Activated B cell treated with CpG ODN at 0.5 μM for 24 hours (primary cell): ENCODE data around the gene YPEL4. TPM values are rescaled to one million over a fixed set of nuclear protein-coding genes. Genes with fewer than 3 reads are reported as not detected.
A peak's percentile ranks its signal among the peaks of the same experiment; 100 is the strongest.

Source experiments
- ATAC-seq: fragments of 200-7000 bp; cut with Tn5 transposase; one replicate; pipeline ENCODE4 v1.10.0; 2021; ENCODE audit warnings: low read depth, mild to moderate bottlenecking, moderate library complexity
- CTCF ChIA-PET: fragments of 350-600 bp; sonication (Branson Sonifier 250); formaldehyde crosslinking; loops from one replicate; lab custom pipeline; 2021; ENCODE audit warnings: antibody characterized with exemption; lab: Charles Lee
- POLR2A ChIA-PET: fragments of 350-600 bp; sonication (Branson Sonifier 250); formaldehyde crosslinking; loops from one replicate; lab custom pipeline; 2021; ENCODE audit warnings: antibody characterized with exemption; lab: Charles Lee
- DNase-seq: peaks from one replicate; pipeline ENCODE4 v3.0.0; 2022
- H3K27ac Mint-ChIP-seq: one replicate; pipeline ENCODE4 v1.8.0; 2020; ENCODE audit warnings: mixed read lengths
- H3K27me3 Mint-ChIP-seq: one replicate; pipeline ENCODE4 v1.8.0; 2021; ENCODE audit warnings: mixed read lengths
- H3K36me3 Mint-ChIP-seq: one replicate; pipeline ENCODE4 v1.8.0; 2021; ENCODE audit warnings: low read depth, mixed read lengths
- H3K4me1 Mint-ChIP-seq: one replicate; pipeline ENCODE4 v1.8.0; 2021; ENCODE audit warnings: mixed read lengths
- H3K4me3 Mint-ChIP-seq: one replicate; pipeline ENCODE4 v1.8.0; 2020; ENCODE audit warnings: mild to moderate bottlenecking, mixed read lengths
- H3K9me3 Mint-ChIP-seq: one replicate; pipeline ENCODE4 v1.8.0; 2020; ENCODE audit warnings: mixed read lengths
- intact Hi-C: fragments of 100-400 bp; cut with micrococcal nuclease; formaldehyde crosslinking; loops from one replicate; pipeline ENCODE4 v1.15.1; 2024
- total RNA-seq: library from RNA; stranded (reverse); gene quantifications from 2 replicates; pipeline ENCODE4 v1.2.3, GENCODE V29; 2022
- TF ChIP-seq, protein P1 (sequence below): fragments of 200-600 bp; IDR thresholded peaks from one replicate; pipeline ENCODE4 v1.8.0; 2022; ENCODE audit warnings: antibody characterized with exemption, mild to moderate bottlenecking

Gene YPEL4
- total RNA-seq, 1 donor from 2014 or later: not detected

DNA sequence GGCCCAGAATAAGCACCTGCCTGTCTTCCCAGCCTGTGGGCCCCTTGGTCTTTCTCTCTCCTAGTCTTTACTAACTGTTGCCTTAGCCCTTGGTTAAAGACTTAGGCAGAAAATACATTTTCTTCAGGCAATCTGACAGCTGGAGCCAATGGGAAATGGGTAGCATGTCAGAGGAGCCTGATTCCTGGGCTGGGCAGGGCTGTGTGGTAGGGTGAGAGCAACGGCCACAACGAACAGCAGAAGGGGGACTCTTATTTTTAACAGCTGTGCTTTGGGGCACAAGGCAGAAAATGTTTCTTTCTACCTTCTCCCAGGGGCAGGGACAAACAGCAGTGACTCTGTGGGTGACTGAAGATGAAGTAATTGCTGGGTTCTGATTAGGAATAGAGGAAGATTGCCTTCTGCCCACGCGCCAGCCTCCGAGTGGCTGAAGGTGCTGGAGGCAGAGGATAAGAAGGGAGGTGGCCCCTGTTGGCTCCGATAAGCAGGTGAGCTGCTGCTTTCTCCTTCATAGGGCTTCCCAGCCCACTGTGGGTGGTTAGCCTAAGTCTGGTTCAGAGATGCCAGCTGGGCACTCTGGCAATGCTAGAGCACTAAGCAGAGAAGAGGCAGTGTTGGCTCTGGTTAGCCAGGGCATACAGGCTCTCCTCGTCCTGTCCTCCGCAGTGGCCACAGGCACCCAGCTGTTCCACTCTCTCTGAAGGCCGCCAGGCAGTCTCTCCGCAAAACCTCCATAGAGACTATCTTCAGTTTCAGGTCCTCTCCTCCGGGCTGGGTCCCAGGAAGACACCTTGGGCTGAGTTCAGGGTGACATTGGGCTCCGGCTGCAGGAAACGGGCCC, 1.5 kb downstream of the YPEL4 start:
- Mint-ChIP-seq H3K4me3 (peak overlapping the region; percentile 8), H3K36me3 (no peaks in the 10 kb centered on the region), H3K4me1 (peaks cover 37% of the 10 kb centered on the region), H3K27me3 (peaks cover 68% of the 10 kb centered on the region), H3K9me3 (no peaks in the 10 kb centered on the region), H3K27ac (no peak overlapping the region)
- ChIA-PET CTCF (interaction anchor here (1.0 to 1.4 kb wide), 4 partner anchors 9 to 303 kb away, joined by 3 to 4 read pairs (median 4); no protein-coding TSS in a partner anchor), POLR2A (interaction anchor here (0.5 kb wide), 1 partner anchor 124 kb away, joined by 3 read pairs; no protein-coding TSS in a partner anchor)
- ATAC-seq: no peak
- no peak for DNase-seq
- TF ChIP-seq, protein P1, sequence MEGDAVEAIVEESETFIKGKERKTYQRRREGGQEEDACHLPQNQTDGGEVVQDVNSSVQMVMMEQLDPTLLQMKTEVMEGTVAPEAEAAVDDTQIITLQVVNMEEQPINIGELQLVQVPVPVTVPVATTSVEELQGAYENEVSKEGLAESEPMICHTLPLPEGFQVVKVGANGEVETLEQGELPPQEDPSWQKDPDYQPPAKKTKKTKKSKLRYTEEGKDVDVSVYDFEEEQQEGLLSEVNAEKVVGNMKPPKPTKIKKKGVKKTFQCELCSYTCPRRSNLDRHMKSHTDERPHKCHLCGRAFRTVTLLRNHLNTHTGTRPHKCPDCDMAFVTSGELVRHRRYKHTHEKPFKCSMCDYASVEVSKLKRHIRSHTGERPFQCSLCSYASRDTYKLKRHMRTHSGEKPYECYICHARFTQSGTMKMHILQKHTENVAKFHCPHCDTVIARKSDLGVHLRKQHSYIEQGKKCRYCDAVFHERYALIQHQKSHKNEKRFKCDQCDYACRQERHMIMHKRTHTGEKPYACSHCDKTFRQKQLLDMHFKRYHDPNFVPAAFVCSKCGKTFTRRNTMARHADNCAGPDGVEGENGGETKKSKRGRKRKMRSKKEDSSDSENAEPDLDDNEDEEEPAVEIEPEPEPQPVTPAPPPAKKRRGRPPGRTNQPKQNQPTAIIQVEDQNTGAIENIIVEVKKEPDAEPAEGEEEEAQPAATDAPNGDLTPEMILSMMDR: no peak
- intact Hi-C loops: no loop called here

DNA sequence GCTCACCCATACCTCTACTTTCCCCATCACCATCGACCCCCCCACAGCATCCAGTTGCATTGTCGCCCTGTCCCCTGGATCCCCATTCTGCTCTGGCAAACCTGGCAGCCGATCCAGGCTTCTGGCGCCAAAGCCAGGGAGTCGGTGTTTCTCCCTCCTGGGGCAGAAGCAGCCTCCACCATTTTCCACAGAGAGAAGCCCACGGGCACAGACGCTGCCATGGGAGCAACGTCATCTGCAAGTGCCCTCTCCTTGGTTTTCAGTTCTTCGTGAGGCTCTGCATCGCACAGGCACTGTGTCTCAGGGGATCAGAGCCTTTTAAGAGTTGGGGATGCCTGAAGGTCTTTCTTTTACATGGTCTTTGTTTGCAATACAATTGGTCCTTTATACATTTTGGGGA, 2.3 kb downstream of the YPEL4 start:
- intact Hi-C loops: no loop called here
- CTCF ChIA-PET: interaction anchor here (0.9 to 1.7 kb wide), 5 partner anchors 80 to 302 kb away, joined by 3 to 7 read pairs (median 3); partner anchors contain the start of gene UBE2L6
- Mint-ChIP-seq H3K4me3 (no peak overlapping the region), H3K27ac (no peak overlapping the region), H3K9me3 (no peaks in the 10 kb centered on the region), H3K36me3 (no peaks in the 10 kb centered on the region), H3K27me3 (peaks cover 72% of the 10 kb centered on the region), H3K4me1 (peaks cover 37% of the 10 kb centered on the region)
- DNase-seq: no peak
- ATAC-seq: no peak
- POLR2A ChIA-PET: interaction anchor here (0.5 kb wide), 1 partner anchor 20 kb away, joined by 6 read pairs; no protein-coding TSS in a partner anchor
- TF ChIP-seq, protein P1: no peak

DNA sequence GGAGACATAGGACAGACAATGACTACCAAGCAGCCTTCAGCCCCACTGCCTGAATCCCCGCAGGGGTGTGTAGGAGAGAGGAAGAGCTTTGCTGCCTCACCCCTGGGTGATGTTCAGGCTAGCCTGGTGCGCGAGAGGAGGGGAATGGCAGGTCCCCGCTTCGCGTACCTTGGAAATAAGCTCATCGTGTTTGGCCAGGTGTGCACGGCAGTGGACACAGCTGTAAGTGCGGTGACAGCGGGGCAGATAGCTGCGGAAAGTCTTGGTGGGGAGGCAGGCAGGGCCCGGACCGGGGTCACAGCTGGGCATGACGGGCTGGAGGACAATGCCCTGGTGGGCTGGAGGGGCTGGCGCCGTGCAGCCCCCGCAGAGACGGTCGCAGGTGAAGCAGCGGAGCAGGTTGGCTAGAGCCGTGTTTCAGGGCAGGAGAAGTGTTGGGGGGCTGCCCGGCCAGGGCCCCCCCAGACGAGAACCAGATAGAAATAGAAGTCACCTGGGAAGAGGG, 2.9 kb downstream of the YPEL4 start:
- no peak for ATAC-seq
- no peak for DNase-seq
- CTCF ChIA-PET: interaction anchor here (0.9 to 1.7 kb wide), 4 partner anchors 79 to 189 kb away, joined by 3 to 7 read pairs (median 3); partner anchors contain the start of gene UBE2L6
- no peaks in the 10 kb centered on the region for H3K36me3 Mint-ChIP-seq
- no peak overlapping the region for H3K27ac Mint-ChIP-seq
- H3K27me3 Mint-ChIP-seq: peaks cover 72% of the 10 kb centered on the region
- POLR2A ChIA-PET: interaction anchor here (0.5 to 0.7 kb wide), 2 partner anchors 9 to 21 kb away, joined by 6 read pairs; no protein-coding TSS in a partner anchor
- peaks cover 37% of the 10 kb centered on the region for H3K4me1 Mint-ChIP-seq
- TF ChIP-seq, protein P1: no peak
- H3K9me3 Mint-ChIP-seq: no peaks in the 10 kb centered on the region
- H3K4me3 Mint-ChIP-seq: no peak overlapping the region
- intact Hi-C loops: no loop called here

DNA sequence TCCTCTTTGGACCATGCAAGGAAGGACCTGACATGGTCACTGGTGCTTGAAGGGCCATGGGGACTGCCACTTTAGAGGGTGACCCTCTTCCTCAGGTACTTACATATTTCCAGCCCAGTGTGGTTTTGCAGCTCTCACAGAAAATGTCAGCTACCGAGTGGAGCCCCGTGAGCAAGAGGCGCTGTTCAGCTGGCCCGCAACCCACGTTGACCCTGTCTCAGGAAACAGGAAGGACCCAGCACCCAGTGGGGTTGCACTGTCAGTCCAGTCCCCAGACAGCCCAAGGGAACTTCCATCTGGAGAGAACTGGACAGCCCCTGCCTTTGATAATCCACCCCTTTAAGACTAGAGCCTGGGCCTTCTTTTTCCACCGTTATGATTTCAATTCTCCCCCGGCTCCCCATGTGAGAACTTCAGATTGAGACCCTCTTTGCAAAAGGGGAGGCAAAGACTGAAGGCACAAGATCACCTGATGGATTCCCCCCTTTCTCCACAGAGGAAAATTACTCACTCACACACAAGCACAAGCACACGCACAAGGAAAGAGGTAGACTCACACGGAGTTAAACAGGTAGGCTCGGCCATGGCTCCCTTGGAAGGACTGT, 3.4 kb downstream of the YPEL4 start:
- peaks cover 69% of the 10 kb centered on the region for H3K27me3 Mint-ChIP-seq
- H3K27ac Mint-ChIP-seq: no peak overlapping the region
- intact Hi-C loops: no loop called here
- CTCF ChIA-PET: interaction anchor here (0.9 to 1.7 kb wide), 4 partner anchors 78 to 188 kb away, joined by 3 to 7 read pairs (median 3); partner anchors contain the start of gene UBE2L6
- peaks cover 41% of the 10 kb centered on the region for H3K4me1 Mint-ChIP-seq
- DNase-seq (no peak), ATAC-seq (no peak)
- no peaks in the 10 kb centered on the region for H3K9me3 Mint-ChIP-seq
- TF ChIP-seq, protein P1: no peak
- no peaks in the 10 kb centered on the region for H3K36me3 Mint-ChIP-seq
- no peak overlapping the region for H3K4me3 Mint-ChIP-seq
- POLR2A ChIA-PET: interaction anchor here (0.7 kb wide), 1 partner anchor 9 kb away, joined by 6 read pairs; no protein-coding TSS in a partner anchor
